Neural progenitor cell (in vitro differentiated cells): ENCODE data around the gene ACBD6. TPM values are rescaled to one million over a fixed set of nuclear protein-coding genes. Genes with fewer than 3 reads are reported as not detected.

Source experiments
- DNase-seq: peaks from one replicate; pipeline ENCODE4 v3.0.0-alpha.2; 2016; ENCODE audit warnings: low spot score
- H2AFZ ChIP-seq: fragments of 200-600 bp; sonication (generic); replicated peaks from 2 replicates; pipeline ENCODE4 v1.6.1; 2016; ENCODE audit warnings: antibody characterized with exemption
- H3F3A ChIP-seq: fragments of 200-600 bp; sonication (generic); 2 replicates; pipeline ENCODE4 v1.6.1; 2016; ENCODE audit warnings: antibody characterized with exemption, low read depth
- H3K27ac ChIP-seq: fragments of 200-600 bp; sonication (generic); 2 replicates; pipeline ENCODE4 v1.5.1; 2016; ENCODE audit warnings: mild to moderate bottlenecking
- H3K27me3 ChIP-seq: fragments of 200-600 bp; sonication (generic); 2 replicates; pipeline ENCODE4 v1.6.1; 2016; ENCODE audit warnings: mild to moderate bottlenecking, moderate library complexity
- H3K36me3 ChIP-seq: fragments of 200-600 bp; sonication (generic); 2 replicates; pipeline ENCODE4 v1.5.1; 2016
- H3K4me1 ChIP-seq: fragments of 200-600 bp; sonication (generic); 2 replicates; pipeline ENCODE4 v1.6.1; 2016; ENCODE audit warnings: mixed run types
- H3K4me2 ChIP-seq: fragments of 200-600 bp; sonication (generic); 2 replicates; pipeline ENCODE4 v1.6.1; 2016
- H3K4me3 ChIP-seq: fragments of 200-600 bp; sonication (generic); 2 replicates; pipeline ENCODE4 v1.5.1; 2016
- H3K79me2 ChIP-seq: fragments of 200-600 bp; sonication (generic); 2 replicates; pipeline ENCODE4 v1.6.1; 2016; ENCODE audit warnings: low read depth
- H3K9ac ChIP-seq: fragments of 200-600 bp; sonication (generic); 2 replicates; pipeline ENCODE4 v1.6.1; 2016
- H3K9me3 ChIP-seq: fragments of 200-600 bp; sonication (generic); 2 replicates; pipeline ENCODE4 v1.5.1; 2016; ENCODE audit warnings: low read depth
- H4K20me1 ChIP-seq: fragments of 200-600 bp; sonication (generic); 2 replicates; pipeline ENCODE4 v1.6.1; 2016; ENCODE audit warnings: low read depth
- H3K27ac Mint-ChIP-seq: 3 replicates; pipeline ENCODE4 v1.8.0; 2021; ENCODE audit warnings: mixed read lengths
- H3K27me3 Mint-ChIP-seq: 2 replicates; pipeline ENCODE4 v1.8.0; 2022; ENCODE audit warnings: low read depth, mild to moderate bottlenecking, inconsistent platforms, moderate library complexity, mixed read lengths; ENCODE audit not compliant: insufficient read depth
- H3K36me3 Mint-ChIP-seq: 3 replicates; pipeline ENCODE4 v1.8.0; 2021; ENCODE audit warnings: mixed read lengths
- H3K4me1 Mint-ChIP-seq: 3 replicates; pipeline ENCODE4 v1.8.0; 2021; ENCODE audit warnings: mixed read lengths
- H3K4me3 Mint-ChIP-seq: 3 replicates; pipeline ENCODE4 v1.8.0; 2021; ENCODE audit warnings: mild to moderate bottlenecking, moderate library complexity, mixed read lengths
- H3K9me3 Mint-ChIP-seq: 3 replicates; pipeline ENCODE4 v1.8.0; 2020; ENCODE audit warnings: mixed read lengths
- EZH2 ChIP-seq: fragments of 200-600 bp; sonication (generic); IDR thresholded peaks from 2 replicates; pipeline ENCODE4 v1.6.1; 2017; ENCODE audit warnings: antibody characterized with exemption, mild to moderate bottlenecking, moderate library complexity
- EZH2phosphoT487 ChIP-seq: fragments of 200-600 bp; sonication (generic); IDR thresholded peaks from 2 replicates; pipeline ENCODE4 v1.6.1; 2017; ENCODE audit warnings: antibody characterized with exemption
- total RNA-seq: library from RNA; depleted of rRNA; stranded (reverse); fragments of >200 nt; gene quantifications from 2 replicates; pipeline ENCODE4 v1.2.3, GENCODE V29; 2015; ENCODE audit warnings: low replicate concordance
- TF ChIP-seq, protein P1 (sequence below): fragments of 200-600 bp; sonication (generic); IDR thresholded peaks from 2 replicates; pipeline ENCODE4 v1.5.1; 2017; ENCODE audit warnings: antibody characterized with exemption, mild to moderate bottlenecking

The ACBD6 gene
- total RNA-seq, 1 donor from 2014 or later = 36.8 TPM

DNA sequence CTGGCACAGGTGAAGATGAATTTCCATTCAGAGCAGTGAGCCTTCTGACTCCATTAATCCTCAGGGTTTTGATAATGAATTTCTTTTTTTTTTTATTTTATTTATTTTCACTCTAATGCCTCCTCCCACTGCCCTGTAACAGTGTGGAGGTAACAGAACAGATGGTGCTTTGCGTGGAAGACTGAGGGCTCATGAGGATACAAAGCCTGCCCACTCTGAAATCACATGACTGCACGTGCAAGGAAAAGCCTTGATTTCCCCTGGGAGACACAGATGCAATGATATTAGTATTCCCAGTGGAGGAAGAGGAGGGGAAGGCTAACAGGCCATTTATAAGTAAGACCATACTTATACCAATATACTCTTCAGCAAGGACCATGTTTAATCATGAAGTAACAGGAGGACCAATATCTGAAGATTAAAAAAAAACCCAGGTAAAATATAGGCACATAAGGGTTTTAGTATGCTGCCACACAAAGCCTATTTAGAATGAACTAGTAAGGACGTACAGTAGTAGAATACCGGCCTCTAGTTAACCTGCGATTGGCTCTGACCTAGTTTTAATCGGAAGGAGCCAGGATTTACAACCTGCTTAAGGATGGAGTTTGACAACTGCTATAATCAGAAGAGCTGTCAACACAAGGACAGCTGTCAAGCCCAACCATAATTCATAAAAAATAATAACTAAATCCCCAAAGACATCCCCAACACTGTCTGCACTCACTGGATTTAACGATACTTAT lies 202.7 kb downstream of the ACBD6 start:
- H3K4me1 Mint-ChIP-seq = no peaks in the 10 kb centered on the region
- H3K27ac ChIP-seq = no peak overlapping the region

GRCh38 chr1:180295999-180296398 lies 206.4 kb downstream of the ACBD6 start:
- H3K4me3 ChIP-seq = no peak overlapping the region
- H3K4me2 ChIP-seq = no peak overlapping the region
- H3K36me3 ChIP-seq = no peaks in the 10 kb centered on the region
- H3K27me3 Mint-ChIP-seq = peaks cover 3% of the 10 kb centered on the region
- peaks cover 9% of the 10 kb centered on the region for H3K36me3 Mint-ChIP-seq
- H2AFZ ChIP-seq = no peak overlapping the region
- no peaks in the 10 kb centered on the region for H3K79me2 ChIP-seq
- no peak overlapping the region for H3K9ac ChIP-seq
- H3K9me3 Mint-ChIP-seq = peaks cover 8% of the 10 kb centered on the region
- H3K9me3 ChIP-seq = no peaks in the 10 kb centered on the region
- H3K27me3 ChIP-seq = no peaks in the 10 kb centered on the region
- H3K4me3 Mint-ChIP-seq = no peak overlapping the region
- no peak overlapping the region for H3K27ac Mint-ChIP-seq
- H4K20me1 ChIP-seq = no peaks in the 10 kb centered on the region
- no peaks in the 10 kb centered on the region for H3K4me1 ChIP-seq
- no peak for DNase-seq
- H3K4me1 Mint-ChIP-seq = no peaks in the 10 kb centered on the region
- H3K27ac ChIP-seq = no peak overlapping the region
- H3F3A ChIP-seq = no peaks in the 10 kb centered on the region
- TF ChIP-seq EZH2phosphoT487 (no peak), EZH2 (no peak)
- TF ChIP-seq, protein P1, sequence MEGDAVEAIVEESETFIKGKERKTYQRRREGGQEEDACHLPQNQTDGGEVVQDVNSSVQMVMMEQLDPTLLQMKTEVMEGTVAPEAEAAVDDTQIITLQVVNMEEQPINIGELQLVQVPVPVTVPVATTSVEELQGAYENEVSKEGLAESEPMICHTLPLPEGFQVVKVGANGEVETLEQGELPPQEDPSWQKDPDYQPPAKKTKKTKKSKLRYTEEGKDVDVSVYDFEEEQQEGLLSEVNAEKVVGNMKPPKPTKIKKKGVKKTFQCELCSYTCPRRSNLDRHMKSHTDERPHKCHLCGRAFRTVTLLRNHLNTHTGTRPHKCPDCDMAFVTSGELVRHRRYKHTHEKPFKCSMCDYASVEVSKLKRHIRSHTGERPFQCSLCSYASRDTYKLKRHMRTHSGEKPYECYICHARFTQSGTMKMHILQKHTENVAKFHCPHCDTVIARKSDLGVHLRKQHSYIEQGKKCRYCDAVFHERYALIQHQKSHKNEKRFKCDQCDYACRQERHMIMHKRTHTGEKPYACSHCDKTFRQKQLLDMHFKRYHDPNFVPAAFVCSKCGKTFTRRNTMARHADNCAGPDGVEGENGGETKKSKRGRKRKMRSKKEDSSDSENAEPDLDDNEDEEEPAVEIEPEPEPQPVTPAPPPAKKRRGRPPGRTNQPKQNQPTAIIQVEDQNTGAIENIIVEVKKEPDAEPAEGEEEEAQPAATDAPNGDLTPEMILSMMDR = no peak

More for the DNA sequence above, 202.7 kb downstream of the ACBD6 start:
- H3K4me2 ChIP-seq = no peak overlapping the region
- TF ChIP-seq EZH2 = no peak
- H3K9me3 Mint-ChIP-seq = no peaks in the 10 kb centered on the region
- no peak overlapping the region for H3K4me3 Mint-ChIP-seq
- H3K36me3 Mint-ChIP-seq = no peaks in the 10 kb centered on the region
- H3K9me3 ChIP-seq = no peaks in the 10 kb centered on the region
- H4K20me1 ChIP-seq = no peaks in the 10 kb centered on the region
- no peak for DNase-seq
- no peaks in the 10 kb centered on the region for H3K79me2 ChIP-seq
- no peaks in the 10 kb centered on the region for H3K36me3 ChIP-seq
- H3K27me3 ChIP-seq = no peaks in the 10 kb centered on the region
- H3K27ac Mint-ChIP-seq = no peak overlapping the region
- H3K9ac ChIP-seq = no peak overlapping the region
- H2AFZ ChIP-seq = no peak overlapping the region
- H3F3A ChIP-seq = no peaks in the 10 kb centered on the region
- H3K4me1 ChIP-seq = no peaks in the 10 kb centered on the region
- peaks cover under 1% of the 10 kb centered on the region for H3K27me3 Mint-ChIP-seq
- no peak overlapping the region for H3K4me3 ChIP-seq

DNA sequence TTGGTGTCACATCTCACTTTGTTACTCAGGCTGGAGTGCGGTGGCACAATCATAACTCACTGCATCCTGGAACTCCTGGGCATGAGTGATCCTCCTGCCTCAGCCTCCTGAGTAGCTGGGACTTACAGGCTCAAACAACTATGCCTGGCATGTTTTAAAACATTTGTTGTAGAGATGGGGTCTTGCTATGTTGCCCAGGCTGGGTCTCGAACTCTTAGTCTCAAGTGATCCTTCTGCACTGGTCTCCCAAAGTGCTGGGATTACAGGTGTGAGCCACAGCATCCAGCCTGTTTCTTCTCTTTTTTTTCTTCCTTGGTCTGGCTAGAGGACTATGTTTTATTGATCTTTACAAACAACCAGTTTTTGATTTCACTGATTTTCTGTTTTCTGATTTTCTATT lies 207.7 kb downstream of the ACBD6 start:
- no peaks in the 10 kb centered on the region for H3K9me3 ChIP-seq
- H3K9ac ChIP-seq = no peak overlapping the region
- H3K27me3 Mint-ChIP-seq = peaks cover 3% of the 10 kb centered on the region
- H3K36me3 Mint-ChIP-seq = peaks cover 9% of the 10 kb centered on the region
- H3K27me3 ChIP-seq = no peaks in the 10 kb centered on the region
- H3K4me3 ChIP-seq = no peak overlapping the region
- no peak overlapping the region for H3K27ac ChIP-seq
- H3K4me1 Mint-ChIP-seq = no peaks in the 10 kb centered on the region
- no peak overlapping the region for H3K4me2 ChIP-seq
- no peaks in the 10 kb centered on the region for H3F3A ChIP-seq
- H3K79me2 ChIP-seq = no peaks in the 10 kb centered on the region
- H3K27ac Mint-ChIP-seq = no peak overlapping the region
- H3K9me3 Mint-ChIP-seq = peaks cover 8% of the 10 kb centered on the region
- no peak for DNase-seq
- no peaks in the 10 kb centered on the region for H3K36me3 ChIP-seq
- H4K20me1 ChIP-seq = no peaks in the 10 kb centered on the region
- no peak overlapping the region for H2AFZ ChIP-seq
- H3K4me3 Mint-ChIP-seq = no peak overlapping the region
- TF ChIP-seq EZH2 = no peak
- TF ChIP-seq, protein P1 = no peak
- TF ChIP-seq EZH2phosphoT487 = no peak
- H3K4me1 ChIP-seq = no peaks in the 10 kb centered on the region

DNA sequence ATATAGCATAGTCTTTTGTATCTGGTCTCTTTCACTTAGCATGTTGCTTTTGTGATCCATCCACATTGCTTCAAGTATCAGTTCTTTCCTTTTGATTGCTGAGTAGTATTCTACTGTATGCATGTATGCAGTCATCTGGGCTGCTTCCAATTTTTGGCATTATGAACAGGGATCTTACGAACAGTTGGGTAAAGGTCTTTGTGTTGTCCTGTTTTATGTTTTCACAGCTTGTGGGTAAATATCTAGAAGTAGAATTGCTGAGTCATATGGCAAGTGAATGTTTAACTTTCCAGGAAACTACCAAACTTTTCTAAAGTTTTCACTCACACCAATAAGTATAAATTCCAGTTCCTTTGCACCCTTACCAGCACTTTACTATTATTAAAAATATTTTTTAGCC lies 211.4 kb downstream of the ACBD6 start:
- no peak overlapping the region for H3K9ac ChIP-seq
- Mint-ChIP-seq H3K36me3 (peaks cover 9% of the 10 kb centered on the region), H3K4me1 (no peaks in the 10 kb centered on the region), H3K9me3 (peaks cover 8% of the 10 kb centered on the region), H3K27ac (no peak overlapping the region), H3K4me3 (no peak overlapping the region), H3K27me3 (peaks cover 3% of the 10 kb centered on the region)
- no peaks in the 10 kb centered on the region for H3K27me3 ChIP-seq
- H2AFZ ChIP-seq = no peak overlapping the region
- H3K27ac ChIP-seq = no peak overlapping the region
- H3K79me2 ChIP-seq = no peaks in the 10 kb centered on the region
- H4K20me1 ChIP-seq = no peaks in the 10 kb centered on the region
- H3K4me1 ChIP-seq = no peaks in the 10 kb centered on the region
- DNase-seq = no peak
- peaks cover 5% of the 10 kb centered on the region for H3F3A ChIP-seq
- H3K36me3 ChIP-seq = no peaks in the 10 kb centered on the region
- no peaks in the 10 kb centered on the region for H3K9me3 ChIP-seq
- H3K4me3 ChIP-seq = no peak overlapping the region
- TF ChIP-seq EZH2phosphoT487 (no peak), EZH2 (no peak)
- TF ChIP-seq, protein P1 = no peak
- no peak overlapping the region for H3K4me2 ChIP-seq
